ENCODE data around the gene AGPAT2.

The AGPAT2 gene

GRCh38 chr9:136672431-136673087 lies 14.7 kb downstream of the AGPAT2 start:
- no peak for DNase-seq

- DNase-seq = no peak
These were observed 15.4 kb downstream of the AGPAT2 start for GRCh38 chr9:136671646-136672430.

- DNase-seq = no peak
These were observed 16.0 kb downstream of the AGPAT2 start for GRCh38 chr9:136671254-136671614.

- no peak for DNase-seq
These were observed 16.5 kb downstream of the AGPAT2 start for GRCh38 chr9:136670576-136671253.

GRCh38 chr9:136669791-136670464 lies 17.3 kb downstream of the AGPAT2 start:
- DNase-seq = no peak

GRCh38 chr9:136668983-136669790 lies 18.1 kb downstream of the AGPAT2 start:
- DNase-seq = no peak

GRCh38 chr9:136667940-136668760 lies 19.1 kb downstream of the AGPAT2 start:
- no peak for DNase-seq

- no peak for DNase-seq
These were observed 19.9 kb downstream of the AGPAT2 start for GRCh38 chr9:136667214-136667939.

GRCh38 chr9:136666372-136667213 lies 20.7 kb downstream of the AGPAT2 start:
- DNase-seq = no peak

GRCh38 chr9:136665704-136666371 lies 21.4 kb downstream of the AGPAT2 start:
- DNase-seq = no peak

GRCh38 chr9:136665111-136665703 lies 22.1 kb downstream of the AGPAT2 start:
- no peak for DNase-seq

GRCh38 chr9:136664000-136664915 lies 23.0 kb downstream of the AGPAT2 start:
- no peak for DNase-seq

- DNase-seq = no peak
These were observed 24.3 kb downstream of the AGPAT2 start, which contains the start of gene EGFL7 for GRCh38 chr9:136662656-136663581. Gene EGFL7, plus strand, starts transcription at chr9:136662916. Its CDS starts 5,367 bp downstream, at chr9:136668283.

GRCh38 chr9:136662326-136662655 lies 25.0 kb downstream of the AGPAT2 start:
- no peak for DNase-seq

GRCh38 chr9:136661641-136662325 lies 25.5 kb downstream of the AGPAT2 start:
- DNase-seq = no peak

GRCh38 chr9:136660971-136661550 lies 26.2 kb downstream of the AGPAT2 start:
- no peak for DNase-seq
